C4-2B (cell line): ENCODE measurements around the gene TBX6.

ENCODE experiments used
- CTCF ChIP-seq: fragments of 450-650 bp; conservative IDR thresholded peaks from 2 replicates; pipeline ENCODE4 v1.5.1; 2017; ENCODE audit warnings: mild to moderate bottlenecking
- ZFX ChIP-seq: fragments of 450-650 bp; IDR thresholded peaks from 2 replicates; pipeline ENCODE4 v1.6.1; 2017

- TF ChIP-seq CTCF, result no peak
- TF ChIP-seq ZFX, result no peak
Observed at GRCh38 chr16:30116291-30117207, 24.8 kb upstream of the TBX6 start.
